Mononuclear cell (primary cell): ENCODE measurements around the gene DCTN4. TPM values are rescaled to one million over a fixed set of nuclear protein-coding genes. Genes with fewer than 3 reads are reported as not detected.

ENCODE experiments used
- total RNA-seq: library from RNA; depleted of rRNA; stranded (reverse); fragments of >200 nt; gene quantifications from one replicate; pipeline ENCODE4 v1.2.3, GENCODE V29; 2012

The DCTN4 gene
- total RNA-seq, 1 donor = 111 TPM

Other genes with a start within 250 kb of the DCTN4 start
- gene SYNPO, start 118.4 kb downstream of the DCTN4 start, total RNA-seq = 0.42 TPM
- not detected for gene MYOZ3, start 97.8 kb downstream of the DCTN4 start, total RNA-seq
- gene RBM22, start 58.0 kb downstream of the DCTN4 start, total RNA-seq = 60.0 TPM
- 40.7 TPM for gene SMIM3, start 19.7 kb upstream of the DCTN4 start, total RNA-seq
- gene IRGM, start 87.5 kb upstream of the DCTN4 start, total RNA-seq = 2.5 TPM
- gene ZNF300, start 146.0 kb upstream of the DCTN4 start, total RNA-seq = 4.0 TPM